Esophagus (tissue), 2 donors: ENCODE results near the gene FBXL17. TPM values are rescaled to one million over a fixed set of nuclear protein-coding genes. Genes with fewer than 3 reads are reported as not detected.

ENCODE experiments used
- H3K27ac ChIP-seq, 2 donors: one replicate each; pipeline ENCODE4 v1.5.1; 2013; ENCODE audit warnings: low read depth in 2 of 2, mild to moderate bottlenecking in 2 of 2, inconsistent platforms in 1 of 2, low read length in 1 of 2, moderate library complexity in 1 of 2
- H3K27me3 ChIP-seq, 2 donors: one replicate each; pipeline ENCODE4 v1.6.1; 2013; ENCODE audit warnings: low read length in 2 of 2, control low read depth in 1 of 2, mild to moderate bottlenecking in 1 of 2; ENCODE audit not compliant: insufficient read depth in 2 of 2, control insufficient read depth in 1 of 2
- H3K36me3 ChIP-seq, 2 donors: one replicate each; pipeline ENCODE4 v1.6.1; 2013; ENCODE audit warnings: low read length in 1 of 2; ENCODE audit not compliant: control insufficient read depth in 2 of 2, insufficient read depth in 2 of 2
- H3K4me1 ChIP-seq, 2 donors: one replicate each; pipeline ENCODE4 v1.6.1; 2013; ENCODE audit warnings: low read length in 1 of 2; ENCODE audit not compliant: control insufficient read depth in 2 of 2, insufficient read depth in 2 of 2
- H3K4me3 ChIP-seq, 2 donors: one replicate each; pipeline ENCODE4 v1.5.1; 2013; ENCODE audit warnings: low read length in 2 of 2, mild to moderate bottlenecking in 2 of 2, low read depth in 1 of 2, moderate library complexity in 1 of 2
- H3K9me3 ChIP-seq, 2 donors: one replicate each; pipeline ENCODE4 v1.6.1; 2013; ENCODE audit warnings: mild to moderate bottlenecking in 2 of 2, low read depth in 1 of 2, low read length in 1 of 2, moderate library complexity in 1 of 2; ENCODE audit not compliant: control insufficient read depth in 2 of 2, insufficient read depth in 1 of 2
- WGBS, 2 donors: extraction: QIAGEN DNeasy Blood & Tissue Kit; methylation state at CpG; one replicate each; pipeline ENCODE4 v1.1.7; 2013; 5-methylcytosine and 5-hydroxymethylcytosine counted together
- polyA plus RNA-seq, 2 donors: library from polyadenylated mRNA; stranded (reverse); fragments of 200-250 nt; gene quantifications; one replicate each; pipeline ENCODE4 v1.2.3, GENCODE V29; 2013
- donor health status: healthy with polysubstance abuse.
- donor health status: Bipolar disorder and iron deficiency.

Gene FBXL17
- 1 to 10 TPM; 3.0 to 5.5 TPM for polyA plus RNA-seq

DNA sequence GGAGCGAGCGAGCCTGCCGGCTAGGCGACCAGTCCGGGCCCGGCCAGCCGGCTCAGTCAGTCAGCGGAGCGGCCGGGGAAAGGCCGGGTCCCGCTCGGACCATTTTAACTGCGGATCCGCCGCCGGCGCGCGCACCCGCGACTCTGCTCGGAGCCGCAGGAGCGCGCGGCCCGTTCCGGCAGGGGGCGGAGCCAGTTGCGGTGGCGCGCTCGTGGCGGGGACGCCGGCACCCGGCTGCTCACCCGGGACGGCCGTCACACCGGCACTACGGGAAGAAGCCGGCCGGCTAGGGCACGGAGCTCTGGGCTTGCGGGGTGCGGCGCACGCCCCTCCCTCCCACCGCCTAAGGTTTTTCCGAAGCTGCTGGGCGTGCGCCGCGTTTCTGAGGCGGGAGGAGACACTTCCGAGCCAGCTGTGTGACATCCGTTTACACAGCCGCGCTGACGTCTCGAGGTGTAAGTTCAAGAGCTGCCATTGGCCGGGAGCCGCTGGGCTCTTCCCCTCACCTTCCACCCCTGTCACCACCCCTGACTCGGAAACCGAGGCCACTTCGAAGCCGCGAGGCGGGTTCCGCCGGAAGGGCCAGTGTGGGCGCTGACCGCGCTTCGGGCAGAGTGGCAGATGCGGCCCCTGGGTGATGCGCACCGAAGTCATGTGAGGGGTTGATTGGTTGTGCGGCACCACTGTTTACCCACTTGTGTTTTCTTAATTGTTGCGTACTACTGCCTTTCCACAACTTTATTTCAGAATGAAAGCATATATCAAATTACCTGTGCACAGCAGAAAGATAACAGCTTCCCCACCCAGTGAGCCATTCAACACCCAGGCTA is at the start of gene FBXL17:
Gene FBXL17 (minus strand): TSS at position 145 of the 830 bp plus-strand sequence.
- WGBS, 2 donors, result 0 to 1% methylated on average over 79 to 82 of the region's 82 CpGs

DNA sequence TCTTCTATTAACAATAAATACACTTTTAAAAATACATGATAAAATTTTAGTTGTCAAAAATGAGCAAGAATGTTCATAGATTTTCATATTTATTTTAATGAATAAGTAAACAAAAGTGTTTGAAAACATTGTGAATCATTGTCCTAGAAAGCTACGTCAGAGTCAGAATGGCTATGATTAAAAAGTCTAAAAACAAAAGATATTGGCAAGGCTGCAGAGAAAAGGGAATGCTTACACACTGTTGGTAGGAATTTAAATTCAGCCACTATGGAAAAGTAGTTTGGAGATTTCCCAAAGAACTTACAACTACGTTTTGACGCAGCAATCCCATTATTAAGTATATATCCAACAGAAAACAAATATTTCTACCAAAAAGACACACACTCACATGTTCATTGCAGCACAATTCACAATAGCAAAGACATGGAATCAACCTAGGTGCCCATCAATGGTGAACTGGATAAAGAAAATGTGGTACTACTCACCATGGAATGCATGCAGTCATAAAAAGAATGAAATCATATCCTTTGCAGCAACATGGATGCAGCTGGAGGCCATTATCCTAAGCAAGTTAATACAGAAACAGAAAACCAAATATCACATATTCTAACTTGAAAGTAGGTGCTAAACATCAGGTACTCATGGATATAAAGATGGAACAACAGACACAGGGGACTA is 49.2 kb upstream of the FBXL17 start:
- no peak overlapping the region for H3K27ac ChIP-seq
- 67 to 69% methylated on average over 3 of the region's 3 CpGs for WGBS, 2 donors
- no peaks in the 10 kb centered on the region for H3K36me3 ChIP-seq
- no peak overlapping the region for H3K4me3 ChIP-seq
- peaks cover 0 to 3% of the 10 kb centered on the region in 2 donors for H3K9me3 ChIP-seq
- H3K4me1 ChIP-seq, result no peaks in the 10 kb centered on the region
- no peaks in the 10 kb centered on the region for H3K27me3 ChIP-seq

More for the DNA sequence above, at the start of gene FBXL17:
- H3K9me3 ChIP-seq, result no peaks in the 10 kb centered on the region
- H3K4me3 ChIP-seq, result peak within 1 kb of the TSS; percentile 83 to 99
- no peaks in the 10 kb centered on the region for H3K4me1 ChIP-seq
- H3K36me3 ChIP-seq, result no peaks in the 10 kb centered on the region
- no peaks in the 10 kb centered on the region for H3K27me3 ChIP-seq
- peak within 1 kb of the TSS; percentile 96 to 100 for H3K27ac ChIP-seq

DNA sequence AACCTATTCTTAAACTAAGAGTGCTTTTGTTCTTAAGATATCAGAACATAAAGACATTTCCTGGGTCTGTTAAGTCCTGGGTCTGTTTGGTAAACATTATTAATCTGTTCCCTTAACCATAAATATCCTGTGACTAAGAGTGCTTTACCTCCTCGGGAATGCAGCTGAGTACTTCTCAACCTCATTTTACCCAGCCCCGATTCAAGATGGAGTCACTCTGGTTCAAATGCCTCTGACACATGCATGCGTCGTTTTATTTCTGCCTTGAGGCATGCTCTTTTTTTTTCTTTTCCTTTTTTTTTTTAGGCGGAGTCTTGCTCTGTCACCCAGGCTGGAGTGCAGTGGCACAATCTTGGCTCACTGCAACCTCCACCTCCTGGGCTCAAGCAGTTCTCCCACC is 39.8 kb upstream of the FBXL17 start:
- Histone ChIP-seq H3K27me3 (peaks cover 0 to under 1% of the 10 kb centered on the region in 2 donors), H3K27ac (no peak overlapping the region), H3K36me3 (no peaks in the 10 kb centered on the region), H3K9me3 (no peaks in the 10 kb centered on the region), H3K4me3 (no peak overlapping the region), H3K4me1 (no peaks in the 10 kb centered on the region)
- 63 to 66% methylated on average over 5 of the region's 5 CpGs for WGBS, 2 donors

DNA sequence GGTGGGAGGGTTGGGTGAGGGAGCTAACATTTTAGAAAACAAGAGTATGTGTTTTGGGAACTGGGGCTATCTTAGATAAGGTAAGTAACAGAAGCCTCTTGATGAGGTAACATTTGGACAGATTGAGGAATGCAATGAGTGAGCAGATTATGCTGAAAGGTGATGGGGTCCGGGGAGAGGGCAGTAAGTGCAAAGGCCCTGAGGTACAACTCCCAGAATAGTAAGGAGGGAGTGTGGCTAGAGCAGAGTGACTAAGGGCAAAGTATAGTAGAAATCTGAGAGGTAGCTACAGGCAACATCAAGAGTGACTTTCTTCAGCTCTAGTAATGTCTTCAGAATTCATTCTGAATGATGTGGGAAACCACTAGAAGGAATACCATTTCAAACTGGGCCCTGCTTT is 38.9 kb upstream of the FBXL17 start:
- WGBS, 2 donors, result 93 to 94% methylated on average over 1 of the region's 1 CpG
- H3K27me3 ChIP-seq, result peaks cover 0 to 3% of the 10 kb centered on the region in 2 donors
- H3K27ac ChIP-seq, result no peak overlapping the region
- H3K4me3 ChIP-seq, result no peak overlapping the region
- H3K4me1 ChIP-seq, result no peaks in the 10 kb centered on the region
- H3K36me3 ChIP-seq, result no peaks in the 10 kb centered on the region
- no peaks in the 10 kb centered on the region for H3K9me3 ChIP-seq

DNA sequence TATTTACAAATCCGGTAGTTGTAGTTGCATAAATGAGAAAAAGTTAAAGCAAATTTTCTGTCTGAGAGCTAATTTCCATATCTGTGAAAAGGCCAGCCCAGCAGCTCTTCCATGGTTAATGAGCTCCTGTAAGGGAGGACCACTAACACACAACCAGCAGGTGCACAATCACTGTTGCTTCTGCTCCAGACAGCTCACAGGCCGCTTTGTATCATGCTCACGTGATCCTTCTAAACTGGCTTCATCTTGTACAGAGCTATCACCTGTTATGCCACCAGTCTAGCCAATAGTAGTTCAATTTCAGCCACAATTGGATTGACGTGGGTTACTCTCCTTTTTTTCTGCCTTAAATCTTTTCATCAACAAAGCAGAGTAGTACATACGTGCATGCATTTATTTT is 38.3 kb upstream of the FBXL17 start:
- Histone ChIP-seq H3K4me3 (no peak overlapping the region), H3K27ac (no peak overlapping the region), H3K9me3 (no peaks in the 10 kb centered on the region), H3K27me3 (peaks cover 0 to 3% of the 10 kb centered on the region in 2 donors), H3K4me1 (no peaks in the 10 kb centered on the region), H3K36me3 (no peaks in the 10 kb centered on the region)
- 87 to 88% methylated on average over 5 of the region's 5 CpGs for WGBS, 2 donors

DNA sequence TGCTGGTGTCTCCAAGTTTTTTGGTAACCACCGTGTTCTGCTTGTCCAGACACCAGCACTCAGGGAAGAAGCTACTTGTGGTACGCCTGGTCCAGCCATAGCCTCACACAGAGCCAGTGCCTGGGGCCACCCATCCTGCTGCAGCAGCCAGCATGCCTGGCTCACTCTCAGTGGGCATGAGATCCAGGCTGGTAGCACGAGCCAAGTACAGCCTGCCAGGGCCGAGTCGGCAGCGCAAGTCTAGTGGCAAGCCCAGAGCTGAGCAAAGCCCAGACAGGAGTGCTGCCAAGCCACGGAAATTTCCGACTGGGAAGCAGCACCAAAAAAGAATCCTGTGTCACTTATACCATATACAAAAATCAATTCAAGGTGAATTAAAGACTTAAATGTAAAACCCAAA is 36.3 kb upstream of the FBXL17 start:
- 49 to 67% methylated on average over 8 of the region's 8 CpGs for WGBS, 2 donors

DNA sequence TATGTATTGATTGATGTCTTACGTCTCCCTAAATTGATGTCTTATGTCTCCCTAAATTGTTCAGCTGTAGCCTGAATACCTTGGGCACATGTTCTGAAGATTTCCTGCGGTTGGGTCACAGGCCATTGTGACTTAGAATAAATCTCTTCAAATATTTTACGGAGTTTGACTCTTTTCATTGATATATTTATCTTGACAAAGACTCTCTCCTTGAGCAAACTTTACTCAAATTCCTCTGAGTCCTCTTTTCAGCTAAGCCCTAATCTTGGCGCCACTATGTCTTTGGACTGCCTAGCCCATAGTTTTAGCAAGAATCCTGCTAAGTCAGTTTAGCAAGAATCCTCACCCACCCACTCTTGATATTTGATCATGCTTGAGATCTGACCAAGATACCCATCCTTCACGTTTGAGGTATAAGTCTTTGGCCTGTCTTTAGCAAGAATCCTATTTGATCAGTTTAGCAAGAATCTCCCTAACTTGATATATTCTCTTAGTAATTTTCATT is 35.3 kb upstream of the FBXL17 start:
- Histone ChIP-seq H3K27me3 (peaks cover 0 to 3% of the 10 kb centered on the region in 2 donors), H3K36me3 (no peaks in the 10 kb centered on the region), H3K9me3 (no peaks in the 10 kb centered on the region), H3K27ac (no peak overlapping the region), H3K4me1 (no peaks in the 10 kb centered on the region), H3K4me3 (no peak overlapping the region)
- WGBS, 2 donors, result 66 to 73% methylated on average over 5 of the region's 5 CpGs

More for the DNA sequence above, 36.3 kb upstream of the FBXL17 start:
- H3K4me1 ChIP-seq, result no peaks in the 10 kb centered on the region
- H3K4me3 ChIP-seq, result no peak overlapping the region
- no peaks in the 10 kb centered on the region for H3K9me3 ChIP-seq
- H3K27me3 ChIP-seq, result peaks cover 0 to 3% of the 10 kb centered on the region in 2 donors
- no peaks in the 10 kb centered on the region for H3K36me3 ChIP-seq
- H3K27ac ChIP-seq, result no peak overlapping the region

DNA sequence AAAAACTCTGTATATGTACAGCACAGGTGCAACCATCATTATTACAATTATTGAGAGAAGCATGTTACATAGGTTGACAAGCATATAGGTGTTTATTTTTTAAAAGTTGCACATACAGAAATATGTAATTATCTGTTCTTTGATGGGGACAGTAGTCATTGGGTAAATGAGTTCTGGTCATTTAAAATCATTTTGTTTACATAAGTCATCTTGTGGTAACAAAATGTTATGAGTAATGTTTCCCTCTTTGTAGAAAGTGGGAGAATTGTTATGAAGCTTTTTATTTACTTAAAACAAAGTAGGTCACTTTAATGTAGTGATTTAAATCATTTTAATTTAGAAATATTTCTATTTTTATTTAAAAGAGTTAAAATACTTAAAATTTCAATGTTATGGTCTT is 33.8 kb upstream of the FBXL17 start:
- H3K4me1 ChIP-seq, result no peaks in the 10 kb centered on the region
- H3K27me3 ChIP-seq, result peaks cover 0 to 3% of the 10 kb centered on the region in 2 donors
- H3K36me3 ChIP-seq, result no peaks in the 10 kb centered on the region
- H3K9me3 ChIP-seq, result no peaks in the 10 kb centered on the region
- no peak overlapping the region for H3K4me3 ChIP-seq
- H3K27ac ChIP-seq, result no peak overlapping the region

DNA sequence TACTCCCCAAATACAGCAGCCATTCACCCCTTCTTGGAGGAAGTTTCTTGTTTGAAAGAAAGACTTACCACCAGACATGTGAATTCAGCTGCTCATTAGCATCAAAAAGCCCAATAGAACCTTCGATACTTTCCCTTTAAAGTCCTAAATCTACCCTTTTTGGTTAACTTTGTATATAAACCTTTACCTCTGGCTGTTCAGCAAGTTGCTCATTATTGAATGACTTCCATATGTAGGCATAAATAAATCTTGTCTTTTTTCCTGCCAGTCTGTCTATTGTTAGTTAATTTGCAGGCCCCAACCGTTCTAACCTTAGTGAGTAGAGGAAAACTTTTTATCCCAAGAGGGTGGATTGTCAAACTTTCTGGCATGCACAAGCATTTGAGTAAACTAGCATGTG is 27.9 kb upstream of the FBXL17 start:
- H3K4me3 ChIP-seq, result no peak overlapping the region
- H3K27me3 ChIP-seq, result no peaks in the 10 kb centered on the region
- H3K4me1 ChIP-seq, result no peaks in the 10 kb centered on the region
- H3K36me3 ChIP-seq, result no peaks in the 10 kb centered on the region
- 42 to 53% methylated on average over 2 of the region's 2 CpGs for WGBS, 2 donors
- H3K9me3 ChIP-seq, result no peaks in the 10 kb centered on the region
- no peak overlapping the region for H3K27ac ChIP-seq
